Activated T-helper 1 cell treated with Interleukin-2 at 50 U/mL for 16 hours (primary cell): Measurements from ENCODE around the gene GAK.

Source experiments
- DNase-seq: peaks from one replicate; pipeline ENCODE4 v3.0.0-alpha.2; 2020; ENCODE audit warnings: low read depth

The GAK gene

DNA sequence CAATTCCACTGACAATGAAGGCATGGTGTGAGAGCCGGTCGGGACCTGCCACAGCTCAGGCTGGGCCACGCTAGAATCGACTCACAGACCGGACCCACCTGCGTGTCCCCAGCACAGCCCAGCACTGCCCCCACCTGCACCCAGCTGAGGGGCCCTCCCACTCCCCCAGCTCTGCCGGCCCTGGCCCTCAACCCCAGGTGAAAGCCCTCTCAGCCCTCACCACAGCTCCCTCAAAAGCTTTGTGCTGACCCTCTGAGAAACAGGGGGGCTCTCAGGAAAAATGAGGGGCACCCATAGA lies 25.1 kb downstream of the GAK start:
- DNase-seq: no peak

DNA sequence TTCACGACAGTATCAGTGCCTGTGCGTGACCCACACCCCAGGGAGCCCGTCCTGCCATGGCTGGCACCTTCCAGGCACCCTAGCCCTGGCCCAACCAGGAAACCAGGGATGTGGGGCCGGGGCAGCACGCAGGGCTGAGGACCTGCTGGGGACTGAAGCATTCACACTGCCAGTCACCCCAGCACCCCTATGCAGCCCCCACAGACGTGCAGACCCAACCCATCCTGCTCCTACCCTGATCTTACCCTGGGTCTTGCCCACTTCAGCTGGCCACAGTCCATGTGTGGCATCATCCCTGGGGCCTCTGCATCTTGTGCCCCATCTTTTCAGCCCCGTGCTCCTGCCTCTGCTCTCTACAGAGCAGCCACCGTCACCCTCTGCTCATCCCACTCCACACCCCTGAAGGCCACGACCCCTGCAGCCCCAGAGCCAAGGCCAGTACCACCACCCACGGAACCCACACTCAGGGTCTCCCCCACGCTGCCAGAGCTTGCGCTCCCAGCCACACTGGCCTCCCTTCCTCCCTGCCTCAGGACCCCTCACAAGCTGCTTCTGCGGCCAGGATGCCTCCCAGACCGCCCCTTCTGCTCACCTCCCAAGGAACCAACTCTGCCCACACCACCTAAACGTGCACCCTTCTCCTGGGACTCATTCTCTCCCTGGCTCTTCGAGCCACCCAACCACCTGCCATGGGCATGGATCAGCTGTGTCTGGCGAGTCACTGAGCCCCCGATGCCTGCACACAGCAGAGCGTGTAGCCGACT lies 25.6 kb downstream of the GAK start:
- no peak for DNase-seq

DNA sequence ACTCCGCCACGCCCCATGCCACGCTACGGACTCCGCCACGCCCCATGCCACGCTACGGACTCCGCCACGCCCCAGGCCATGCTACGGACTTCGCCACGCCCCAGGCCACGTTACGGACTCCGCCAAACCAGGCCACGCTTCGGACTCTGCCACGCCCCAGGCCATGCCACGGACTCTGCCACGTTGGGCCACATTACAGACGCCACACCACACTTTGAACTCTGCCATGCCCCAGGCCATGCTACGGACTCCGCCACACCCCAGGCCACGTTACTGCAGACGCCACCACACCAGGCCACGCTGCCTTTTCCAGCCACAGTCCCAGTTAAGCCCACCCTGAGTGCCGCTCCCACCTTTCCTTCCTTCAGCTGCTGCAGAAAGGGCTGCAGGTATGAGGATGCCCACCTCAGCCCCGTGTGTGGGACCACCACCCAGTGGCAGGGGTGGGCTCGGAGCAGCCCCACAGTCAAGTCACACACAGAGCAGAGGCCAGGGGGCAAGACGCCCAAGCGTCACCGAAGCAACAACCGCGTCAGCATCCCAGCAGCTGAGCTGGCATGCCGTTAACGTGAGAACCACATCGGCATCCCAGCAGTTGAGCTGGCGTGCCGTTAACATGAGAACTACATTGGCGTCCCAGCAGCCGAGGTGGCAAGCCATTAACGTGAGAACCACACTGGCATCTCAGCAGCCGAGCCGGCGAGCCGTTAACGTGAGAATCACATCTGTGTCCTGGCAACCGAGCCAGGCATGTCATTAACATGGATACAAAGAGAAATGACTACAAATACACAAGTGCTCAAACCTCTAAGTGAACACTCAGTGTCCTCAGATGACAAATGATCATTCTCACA lies 26.4 kb downstream of the GAK start:
- no peak for DNase-seq

DNA sequence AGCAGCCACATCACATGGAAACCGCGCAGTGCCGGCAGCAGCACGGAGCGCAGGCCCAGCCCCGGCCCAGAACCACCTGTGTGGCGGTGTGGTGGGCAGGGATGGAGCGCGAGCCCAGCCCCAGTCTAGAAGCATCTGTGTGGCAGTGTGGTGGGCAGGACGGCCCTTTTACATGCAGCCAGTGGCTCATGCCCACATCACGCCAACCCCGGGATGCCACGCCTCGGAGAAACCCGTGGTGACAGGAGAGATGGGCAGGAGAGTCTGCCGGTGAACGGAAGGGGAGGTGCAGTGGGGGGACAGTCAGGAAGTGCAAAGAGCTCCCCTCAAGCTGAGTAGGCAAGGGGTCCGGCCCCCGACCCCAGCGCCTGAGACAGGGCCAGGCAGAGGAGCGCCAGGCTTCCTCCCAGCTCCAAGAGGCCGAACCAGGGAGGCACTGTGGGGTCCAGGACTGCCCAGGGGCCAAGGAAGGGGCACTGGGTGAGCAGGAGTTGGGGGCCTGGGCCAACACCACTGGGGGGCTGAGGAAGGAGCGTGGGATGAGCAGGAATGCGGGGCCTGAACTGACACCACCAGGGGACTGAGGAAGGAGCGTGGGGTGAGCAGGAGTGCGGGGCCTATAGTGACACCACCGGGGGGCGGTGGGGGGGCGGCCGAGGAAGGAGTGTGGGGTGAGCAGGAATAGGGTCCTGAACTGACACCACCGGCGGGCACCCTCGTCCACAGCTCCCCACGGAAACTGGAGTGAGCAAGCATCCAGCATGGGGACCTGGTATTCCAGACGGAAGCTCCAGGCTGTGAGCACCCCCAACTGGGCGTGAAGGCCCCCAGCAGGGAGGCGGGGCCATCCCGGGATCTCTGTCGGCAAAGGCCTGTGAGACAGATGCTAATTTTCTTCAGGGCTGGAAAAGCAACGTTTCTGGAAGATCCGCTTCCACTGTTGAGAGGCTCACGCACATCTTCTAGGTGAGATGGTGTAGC lies 28.8 kb downstream of the GAK start:
- DNase-seq: no peak

DNA sequence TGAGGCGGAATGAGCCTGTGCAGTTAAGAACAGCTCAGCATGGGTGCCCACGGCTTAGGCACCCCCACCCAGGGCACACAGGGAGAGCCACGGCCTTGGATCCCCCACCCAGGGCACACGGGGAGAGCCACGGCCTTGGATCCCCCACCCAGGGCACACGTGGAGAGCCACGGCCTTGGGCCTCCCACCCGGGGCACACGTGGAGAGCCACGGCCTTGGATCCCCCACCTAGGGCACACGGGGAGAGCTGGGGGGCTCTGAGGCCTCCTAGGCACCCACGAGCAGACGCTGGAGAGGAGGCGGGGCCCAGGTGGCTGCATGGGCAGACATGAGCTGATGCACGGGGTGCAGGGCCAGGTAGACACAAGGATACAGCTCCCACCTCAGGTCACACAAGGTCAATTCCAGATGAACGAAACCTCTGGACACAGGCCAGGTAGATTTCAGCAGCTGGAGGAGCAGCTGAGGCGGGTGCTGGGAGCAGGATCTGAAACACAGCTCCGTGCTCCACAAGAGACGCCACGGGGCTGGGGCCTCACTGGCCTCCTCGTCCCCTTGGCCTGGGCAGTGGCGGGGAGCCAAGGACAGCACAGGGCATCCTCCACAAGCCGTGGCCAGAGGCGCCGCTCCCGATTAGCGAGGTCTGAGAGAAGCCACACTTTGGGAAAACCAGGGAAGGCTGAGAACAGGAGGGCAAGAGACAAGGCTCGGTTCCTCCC lies 30.8 kb downstream of the GAK start:
- no peak for DNase-seq

DNA sequence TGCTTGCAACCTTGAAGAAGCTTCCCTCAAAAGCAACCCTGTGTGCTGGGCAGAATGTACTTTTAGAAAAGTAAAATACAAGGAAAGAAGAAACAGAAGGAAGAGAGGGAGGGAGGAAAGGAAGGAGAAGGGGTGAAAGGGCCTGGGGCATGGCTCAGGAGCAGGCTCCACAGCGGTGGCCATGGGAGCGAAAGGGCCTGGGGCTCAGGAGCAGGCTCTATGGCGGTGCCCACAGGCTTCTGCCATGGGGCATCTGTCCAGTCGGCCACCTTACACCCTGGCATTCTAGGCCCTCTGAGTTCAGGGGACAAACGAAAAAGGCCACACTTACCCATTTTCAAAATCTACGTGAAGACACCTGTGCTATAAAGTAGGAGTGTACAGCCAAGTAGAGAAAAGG lies 31.4 kb downstream of the GAK start:
- no peak for DNase-seq

DNA sequence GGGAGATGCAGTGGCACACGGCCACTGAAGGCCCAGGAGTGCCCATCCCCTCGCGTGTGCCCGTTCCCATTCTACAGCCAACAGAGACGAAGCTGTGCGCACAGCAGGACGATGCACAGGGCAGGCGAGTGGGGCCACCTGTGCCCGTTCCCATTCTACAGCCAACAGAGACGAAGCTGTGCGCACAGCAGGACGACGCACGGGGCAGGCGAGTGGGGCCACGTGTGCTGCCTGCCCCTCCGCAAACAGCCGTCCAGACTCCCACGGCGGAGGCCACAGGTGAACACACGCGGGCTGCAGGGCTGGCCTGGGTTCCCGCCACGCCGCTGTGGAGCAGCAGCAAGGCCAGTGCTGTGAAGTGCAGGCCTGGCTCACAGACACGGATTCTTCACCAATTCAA lies 32.0 kb downstream of the GAK start:
- no peak for DNase-seq

DNA sequence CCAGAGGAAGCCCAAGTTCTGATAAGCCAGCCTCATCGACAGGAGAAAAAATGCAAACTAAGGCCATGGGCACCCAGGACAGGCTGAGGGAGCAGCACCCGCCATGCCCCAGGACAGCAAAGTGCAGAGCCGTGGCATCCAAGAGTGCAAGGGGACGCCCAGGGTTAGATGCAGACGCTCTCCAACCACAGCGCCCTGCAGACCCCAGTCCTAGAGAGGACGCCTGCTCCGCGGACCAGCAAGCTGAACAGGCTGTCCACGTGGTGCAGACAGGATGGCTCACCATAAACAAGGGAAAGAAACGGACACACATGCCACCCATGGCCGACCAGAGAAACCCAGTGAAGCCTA lies 32.6 kb downstream of the GAK start:
- DNase-seq: no peak

DNA sequence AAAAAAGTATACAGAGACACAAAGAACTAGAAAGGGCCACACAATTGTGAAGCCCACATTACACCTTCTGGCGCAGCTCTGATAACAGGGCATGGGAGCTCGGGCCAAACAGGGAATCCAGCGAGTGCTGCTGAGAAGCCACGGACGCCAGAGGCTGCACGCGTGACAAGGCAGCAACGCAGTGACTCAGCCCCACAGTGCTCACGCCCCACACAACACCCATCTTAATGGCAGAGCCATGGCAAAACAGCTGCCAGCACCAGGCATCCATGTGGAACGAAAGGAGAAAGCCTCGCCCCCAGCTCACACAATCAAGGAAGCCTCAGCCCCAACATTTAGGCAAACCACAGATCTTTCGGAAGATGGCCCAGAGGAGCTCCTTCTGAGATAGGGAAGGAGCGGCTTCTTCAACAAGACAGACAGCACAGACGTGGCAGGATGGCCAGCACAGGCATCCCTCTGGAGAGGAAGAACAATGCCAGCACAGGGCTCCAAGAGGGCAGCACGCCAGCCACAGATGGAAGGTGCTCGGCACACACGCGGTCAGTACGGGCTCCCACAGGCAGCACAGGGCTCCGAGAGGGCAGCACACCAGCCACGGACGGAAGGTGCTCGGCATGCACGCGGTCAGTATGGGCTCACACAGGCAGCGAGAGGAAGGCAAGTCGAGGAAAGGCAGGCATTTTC lies 33.1 kb downstream of the GAK start:
- DNase-seq: no peak

DNA sequence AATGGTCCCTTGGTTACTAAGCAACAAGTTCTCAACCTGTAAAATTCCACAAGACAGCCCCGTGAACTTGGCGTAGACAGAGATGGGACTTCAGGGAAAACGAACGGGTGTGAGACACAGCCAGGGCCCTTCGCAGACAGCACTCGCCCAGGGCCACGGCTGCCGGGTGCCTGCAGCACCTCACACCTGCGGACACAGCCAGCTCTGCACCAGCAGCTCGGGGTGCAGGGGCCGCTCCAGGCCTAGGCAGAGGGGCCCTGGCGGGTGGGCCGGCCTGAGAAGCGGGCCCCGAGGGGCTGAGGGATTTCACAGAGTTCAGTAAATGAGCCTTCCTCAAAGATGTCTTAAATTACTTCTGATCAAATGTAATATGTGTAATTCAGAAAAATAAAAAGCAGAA lies 34.0 kb downstream of the GAK start:
- DNase-seq: no peak

DNA sequence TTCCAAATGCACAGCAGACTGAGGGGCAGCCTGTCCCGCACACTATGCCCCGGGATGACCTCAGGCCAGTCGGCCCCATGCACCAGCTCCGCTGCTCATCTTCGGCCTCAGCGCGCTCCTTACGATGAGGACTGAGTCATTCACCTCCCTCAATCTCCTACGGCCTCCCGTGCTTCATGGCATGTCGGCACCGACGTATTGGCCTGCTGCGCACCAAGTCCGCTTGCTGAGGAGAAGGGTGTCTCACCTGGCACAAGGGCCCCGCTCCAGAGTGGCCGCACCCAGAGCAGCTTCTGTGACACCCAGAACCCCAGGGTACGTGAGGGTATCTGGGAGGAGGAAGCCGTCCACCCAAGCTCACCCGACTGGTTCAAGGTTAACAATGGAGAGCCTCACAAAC lies 35.5 kb downstream of the GAK start:
- no peak for DNase-seq

DNA sequence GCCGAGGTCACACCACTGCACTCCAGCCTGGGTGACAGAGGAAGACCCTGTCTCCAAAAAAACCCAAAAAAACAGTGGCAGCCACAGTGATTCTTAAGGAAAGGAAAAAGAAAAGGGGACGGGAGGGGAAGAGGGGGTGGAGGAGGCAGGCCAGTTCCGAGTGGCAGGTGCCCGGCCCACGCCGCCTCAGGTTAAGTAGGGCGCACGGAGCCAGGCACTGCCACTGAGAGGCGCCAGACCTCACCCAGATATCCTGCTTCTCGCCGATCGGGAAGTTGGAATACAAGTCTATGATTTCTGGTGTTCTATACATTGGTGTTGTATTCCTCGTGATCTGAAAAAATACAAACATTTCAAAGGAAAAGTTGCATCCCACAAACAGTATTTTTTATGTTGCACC lies 35.9 kb downstream of the GAK start:
- no peak for DNase-seq

DNA sequence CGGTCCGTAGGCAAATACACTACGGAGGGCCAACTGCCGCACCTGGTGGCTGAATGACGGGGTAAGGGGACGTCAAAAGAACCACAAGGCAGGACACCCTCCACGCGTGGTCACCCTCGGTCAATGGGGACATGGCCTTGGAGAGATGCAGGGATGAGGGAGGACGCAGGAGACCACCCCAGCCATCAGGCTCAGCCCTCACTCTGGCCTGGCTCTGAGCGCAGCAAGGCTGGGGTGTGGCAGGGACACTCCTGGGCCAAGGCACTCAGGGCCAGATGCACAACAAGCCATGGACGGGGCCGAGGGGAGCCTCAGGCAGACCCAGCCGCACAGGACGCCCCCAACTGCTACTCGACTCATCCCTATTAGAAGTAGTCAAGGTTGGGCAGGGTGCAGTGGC lies 36.5 kb downstream of the GAK start:
- no peak for DNase-seq

DNA sequence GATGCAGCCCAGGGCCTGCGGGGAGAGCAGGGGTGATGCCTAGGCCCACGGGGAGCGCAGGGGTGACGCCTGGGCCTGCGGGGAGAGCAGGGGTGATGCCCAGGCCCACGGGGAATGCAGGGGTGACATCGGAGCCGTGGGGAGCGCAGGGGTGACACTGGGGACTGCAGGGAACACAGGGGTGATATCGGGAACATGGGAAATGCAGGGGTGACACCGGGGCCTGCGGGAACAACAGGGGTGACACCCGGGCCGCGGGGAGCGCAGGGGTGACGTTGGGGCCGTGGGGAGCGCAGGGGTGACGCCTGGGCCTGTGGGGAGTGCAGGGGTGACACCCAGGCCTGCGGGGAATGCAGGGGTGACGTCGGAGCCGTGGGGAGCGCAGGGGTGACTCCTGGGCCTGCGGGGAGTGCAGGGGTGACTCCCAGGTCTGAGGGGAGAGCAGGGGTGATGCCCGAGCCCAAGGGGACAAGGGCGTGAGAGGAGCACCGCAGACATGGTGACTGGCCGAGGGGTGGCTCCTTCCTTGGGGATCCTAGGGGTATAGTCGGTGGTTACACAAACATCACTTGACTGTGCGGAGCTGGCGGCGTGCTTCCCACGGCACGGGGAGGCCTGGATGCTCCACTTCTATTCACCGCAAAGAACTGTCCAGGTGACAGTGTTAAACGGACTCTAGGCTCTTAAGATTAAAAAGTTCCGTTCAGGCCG lies 38.0 kb downstream of the GAK start:
- DNase-seq: no peak

DNA sequence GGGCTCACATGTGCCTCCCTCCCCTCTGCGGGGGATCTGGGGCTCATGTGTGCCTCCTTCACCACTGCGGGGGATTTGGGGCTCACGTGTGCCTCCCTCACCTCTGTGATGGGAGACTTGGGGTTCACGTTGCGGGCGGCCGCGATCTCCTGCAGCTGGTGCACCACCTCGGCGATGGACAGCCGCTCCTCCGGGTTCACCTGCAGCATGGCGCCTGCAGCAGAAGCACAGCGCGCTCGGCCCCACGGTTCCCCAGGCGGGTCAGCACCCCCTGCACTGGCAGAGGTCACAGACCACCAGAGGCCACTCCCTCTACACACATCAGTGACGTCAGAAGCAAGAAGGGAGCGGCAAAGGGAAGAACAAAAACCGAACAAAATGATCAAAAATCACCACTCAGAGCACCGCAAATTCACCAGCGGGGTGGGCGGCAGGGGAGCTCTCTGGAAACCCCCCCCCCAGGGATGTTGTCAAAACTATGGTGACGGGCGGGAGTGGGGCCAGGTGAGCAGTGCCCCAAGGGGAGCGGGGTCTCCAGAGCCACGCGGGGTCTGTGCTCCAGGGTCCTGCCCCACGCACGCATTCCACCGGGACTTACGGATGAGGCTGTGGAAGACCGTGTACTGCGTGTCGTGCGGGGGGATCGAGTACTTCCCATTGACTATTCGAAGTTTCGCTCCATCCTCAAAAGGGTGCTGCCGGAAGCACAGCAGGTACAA lies 38.7 kb downstream of the GAK start:
- no peak for DNase-seq

DNA sequence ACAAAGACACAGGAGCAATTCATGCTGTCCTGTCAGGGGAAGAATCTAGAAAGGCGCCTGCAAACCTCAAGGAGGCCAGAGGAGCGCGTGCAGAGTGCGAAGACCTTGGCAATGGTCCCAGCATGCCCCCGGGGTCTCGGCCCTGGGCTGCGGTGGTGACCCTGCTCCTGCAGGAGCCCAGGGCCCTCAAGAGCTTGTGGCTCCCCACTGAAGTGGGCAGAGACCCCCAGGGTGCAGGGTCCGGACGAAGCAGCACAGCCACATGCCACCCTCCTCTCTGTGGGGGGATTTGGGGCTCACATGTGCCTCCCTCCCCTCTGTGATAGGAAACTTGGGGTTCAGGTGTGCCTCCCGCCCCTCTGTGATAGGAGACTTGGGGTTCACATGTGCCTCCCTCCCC lies 39.3 kb downstream of the GAK start:
- DNase-seq: no peak

DNA sequence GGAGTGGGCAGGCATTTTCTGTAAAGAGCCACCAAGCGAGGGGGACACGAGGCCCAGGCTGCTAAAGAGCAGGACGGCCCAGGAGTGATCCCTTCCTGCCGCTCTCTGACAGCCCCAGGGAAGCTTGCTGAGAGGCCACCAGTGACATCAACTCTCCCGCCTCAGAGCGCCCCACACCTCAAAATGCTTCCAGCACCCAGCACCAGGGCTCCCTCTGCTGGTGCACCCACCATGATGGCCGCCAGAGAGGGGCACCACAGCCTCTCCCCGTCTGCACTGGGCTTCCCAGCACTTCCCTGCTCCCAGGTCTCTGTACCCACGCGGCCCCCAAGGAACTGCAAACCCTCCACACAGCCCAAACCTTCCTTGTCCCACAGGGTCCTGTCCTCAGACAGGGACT lies 40.4 kb downstream of the GAK start:
- no peak for DNase-seq

DNA sequence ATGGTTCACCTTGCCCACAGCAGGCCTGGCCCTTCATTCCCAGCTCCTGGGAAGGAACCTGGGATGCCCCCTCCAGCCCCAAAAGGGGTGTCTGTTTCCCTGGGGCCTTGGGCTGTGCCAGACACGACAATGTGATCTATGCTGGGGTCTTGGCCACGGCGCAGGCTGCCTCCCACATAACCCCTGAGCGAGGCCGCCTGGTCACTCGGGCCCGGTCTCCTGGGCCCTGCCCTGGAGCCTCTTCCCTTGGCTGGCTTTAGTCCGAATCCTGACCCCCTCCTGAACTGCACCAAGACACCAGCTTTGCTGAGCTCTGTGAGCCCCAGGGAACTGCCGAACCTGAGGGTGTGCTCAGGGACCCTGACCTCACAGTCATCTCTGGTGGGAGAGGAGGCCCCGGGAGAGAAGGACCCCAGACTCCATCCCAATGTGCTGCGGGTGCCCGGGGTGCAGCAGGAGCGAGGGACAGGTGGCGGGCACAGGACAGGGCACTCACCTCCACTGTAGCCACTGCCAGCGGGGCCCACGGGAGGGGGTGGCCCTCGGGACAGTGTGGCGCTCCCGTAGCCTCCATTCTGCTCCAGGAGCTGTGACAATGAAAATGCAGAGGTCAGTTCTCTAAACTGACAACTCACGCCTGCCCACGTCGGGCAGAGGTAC lies 42.0 kb downstream of the GAK start:
- DNase-seq: no peak

DNA sequence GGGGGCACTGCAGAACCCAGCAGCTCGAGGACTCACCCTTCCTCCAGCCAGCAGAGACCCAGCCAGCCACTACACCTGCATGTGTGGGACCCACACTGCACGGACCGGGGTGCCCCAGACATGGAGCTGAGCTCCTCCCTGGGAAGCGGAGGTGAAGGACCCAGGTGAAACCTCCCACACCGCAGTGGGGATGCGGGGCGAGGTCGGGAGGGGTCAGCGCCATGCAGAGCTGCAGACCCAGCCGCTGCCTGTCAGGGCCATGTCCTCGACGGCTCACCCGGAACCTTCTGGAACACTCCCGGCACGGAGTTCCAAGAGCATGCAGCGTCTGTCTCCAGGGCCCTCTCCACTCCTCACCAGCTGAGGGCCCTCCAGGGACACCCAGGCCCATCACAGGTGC lies 42.6 kb downstream of the GAK start:
- DNase-seq: no peak

DNA sequence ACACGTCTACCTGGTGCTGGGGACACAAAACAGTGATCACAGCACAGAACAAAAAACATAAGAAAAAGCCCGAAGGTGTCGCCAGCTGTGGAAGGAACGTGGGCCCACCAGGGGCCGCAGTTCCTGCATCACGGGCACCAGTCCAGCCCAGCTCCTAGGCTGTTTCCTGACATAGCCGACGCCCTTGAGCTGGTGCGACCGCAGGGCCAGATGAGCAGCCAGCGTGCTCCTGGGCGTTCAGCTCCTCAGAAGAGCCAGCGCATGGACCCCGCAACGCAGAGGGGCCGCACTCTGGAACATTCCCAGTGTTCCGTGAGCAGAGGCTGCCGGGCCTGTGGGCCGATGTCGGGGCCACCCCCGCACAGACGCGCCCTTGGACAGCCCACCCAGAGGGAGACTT lies 44.1 kb downstream of the GAK start:
- no peak for DNase-seq
